ENCODE data around the gene EXOC6. TPM values are rescaled to one million over a fixed set of nuclear protein-coding genes. Genes with fewer than 3 reads are reported as not detected.

EXOC6 gene
- total and polyA plus RNA-seq, 7 donors: 7.4 to 27.8 (median 14.4) TPM

DNA sequence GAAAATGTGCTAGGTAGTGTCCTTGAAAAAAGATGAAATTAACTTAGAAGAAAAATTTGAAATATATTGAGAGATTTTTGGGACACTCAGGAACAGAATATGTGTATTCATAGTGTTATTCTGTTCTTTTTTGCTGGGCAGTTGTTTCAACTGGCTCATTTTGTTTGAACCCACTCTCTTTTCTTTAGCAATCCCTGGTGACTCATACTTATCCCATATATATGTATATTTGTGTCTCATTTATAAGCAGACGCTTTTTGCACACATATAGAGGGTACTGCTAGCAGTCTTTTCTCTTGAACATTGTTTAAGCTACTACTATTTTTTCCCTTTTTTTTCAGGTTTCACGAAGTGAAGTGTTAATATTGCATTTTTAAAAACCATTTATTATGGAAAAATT is 1.9 kb downstream of the EXOC6 start:
- Histone ChIP-seq H3K36me3 (ENCODE audit: insufficient read depth in 1 of 2, low read depth in 1 of 2) (no peaks in the 10 kb centered on the region), H3K4me1 (peaks cover 14% of the 10 kb centered on the region), H3K27ac (no peak overlapping the region), H3K27me3 (ENCODE audit: insufficient read depth in 3 of 3, low read length in 2 of 3) (no peaks in the 10 kb centered on the region), H3K9me3 (peaks cover 5% of the 10 kb centered on the region), H3K4me3 (no peak overlapping the region)
- intact Hi-C loops (cut with DNase I): no loop called here
- TF ChIP-seq CTCF (IDR thresholded peaks at IDR 0.05): no peak
- no peak for ATAC-seq
- no peak for DNase-seq
- 93 to 95% (median 95%) methylated on average over 2 of the region's 2 CpGs for WGBS, 3 donors

DNA sequence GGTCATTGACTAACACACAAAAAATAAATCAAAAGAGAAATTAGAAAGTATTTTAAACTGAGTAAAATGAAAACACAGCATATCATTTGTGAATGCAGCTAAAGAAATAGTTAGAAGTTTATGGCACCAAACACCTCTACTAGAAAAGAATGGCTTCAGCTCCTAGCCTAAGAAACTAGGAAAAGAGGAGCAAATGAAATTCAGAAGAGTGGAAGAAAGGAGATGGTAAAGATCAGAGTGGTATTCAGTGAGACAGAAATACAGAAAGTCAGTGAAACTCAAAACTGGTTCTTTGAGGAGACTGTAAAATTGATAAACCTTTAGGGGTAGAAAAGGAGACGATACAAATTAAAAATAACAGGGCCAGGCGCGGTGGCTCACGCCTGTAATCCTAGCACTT is 2.7 kb downstream of the EXOC6 start:
- H3K36me3 ChIP-seq (ENCODE audit: insufficient read depth in 1 of 2, low read depth in 1 of 2): no peaks in the 10 kb centered on the region
- TF ChIP-seq CTCF (IDR thresholded peaks at IDR 0.05): no peak
- 90 to 94% (median 93%) methylated on average over 4 of the region's 4 CpGs for WGBS, 3 donors
- no peaks in the 10 kb centered on the region for H3K27me3 ChIP-seq (ENCODE audit: insufficient read depth in 3 of 3, low read length in 2 of 3)
- peaks cover 5% of the 10 kb centered on the region for H3K9me3 ChIP-seq
- intact Hi-C loops (cut with DNase I): no loop called here
- H3K27ac ChIP-seq: no peak overlapping the region
- no peak overlapping the region for H3K4me3 ChIP-seq
- no peak for ATAC-seq
- DNase-seq: no peak
- H3K4me1 ChIP-seq: peaks cover 14% of the 10 kb centered on the region

DNA sequence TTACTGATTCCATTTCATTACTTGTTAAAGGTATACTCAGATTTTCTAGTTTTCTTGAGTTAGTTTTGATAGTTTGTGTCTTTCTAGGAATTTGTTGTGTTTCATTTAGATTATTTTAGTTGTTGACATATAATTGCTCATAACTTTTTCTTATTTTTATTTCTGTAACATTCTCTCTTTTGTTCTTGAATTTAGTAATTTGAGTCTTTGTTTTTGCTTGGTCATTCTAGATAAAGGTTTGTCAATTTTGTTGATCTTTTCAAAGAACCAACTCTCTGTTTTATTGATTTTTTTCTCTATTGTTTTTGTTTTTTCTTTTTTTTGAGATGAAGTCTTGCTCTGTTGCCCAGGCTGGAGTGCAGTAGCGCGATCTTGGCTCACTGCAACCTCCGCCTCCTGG is 7.2 kb downstream of the EXOC6 start:
- DNase-seq (no peak), ATAC-seq (no peak)
- Histone ChIP-seq H3K27ac (no peak overlapping the region), H3K27me3 (ENCODE audit: insufficient read depth in 3 of 3, low read length in 2 of 3) (no peaks in the 10 kb centered on the region), H3K4me3 (no peak overlapping the region), H3K36me3 (ENCODE audit: insufficient read depth in 1 of 2, low read depth in 1 of 2) (no peaks in the 10 kb centered on the region), H3K9me3 (peaks cover 29% of the 10 kb centered on the region), H3K4me1 (no peaks in the 10 kb centered on the region)
- intact Hi-C loops (cut with DNase I): no loop called here
- WGBS, 3 donors: 93 to 98% (median 96%) methylated on average over 3 of the region's 3 CpGs
- TF ChIP-seq CTCF (IDR thresholded peaks at IDR 0.05): no peak

DNA sequence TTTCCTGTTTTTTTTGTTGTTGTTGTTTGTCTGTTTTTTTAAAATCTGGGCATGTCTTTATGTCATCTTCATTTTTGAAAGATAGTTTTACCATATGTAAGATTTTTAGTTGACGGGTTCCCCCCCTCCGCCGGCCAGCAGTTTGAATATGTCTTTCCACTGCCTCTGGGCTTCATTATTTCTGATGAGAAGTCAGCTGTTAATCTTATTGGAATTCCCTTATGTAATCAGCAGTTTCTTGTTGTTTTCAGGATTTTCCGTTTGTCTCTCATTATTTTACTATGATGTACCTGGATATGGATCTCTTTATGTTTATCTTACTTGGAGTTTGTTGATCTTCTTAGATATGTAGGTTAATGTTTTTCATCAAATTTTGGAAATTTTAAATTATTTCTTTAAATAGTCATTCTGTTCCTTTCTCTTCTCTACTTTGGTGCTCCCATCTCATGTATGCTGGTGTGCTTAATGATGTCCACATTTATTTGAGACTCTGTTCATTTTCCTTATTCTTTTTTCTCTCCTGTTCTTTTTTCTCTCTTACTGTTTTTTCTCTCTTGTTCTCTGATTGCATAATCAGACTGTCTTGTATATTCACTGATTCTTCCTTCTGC is 9.7 kb downstream of the EXOC6 start:
- no peak for TF ChIP-seq CTCF (IDR thresholded peaks at IDR 0.05)
- Histone ChIP-seq H3K36me3 (ENCODE audit: insufficient read depth in 1 of 2, low read depth in 1 of 2) (no peaks in the 10 kb centered on the region), H3K4me1 (no peaks in the 10 kb centered on the region), H3K4me3 (no peak overlapping the region), H3K27ac (no peak overlapping the region), H3K27me3 (ENCODE audit: insufficient read depth in 3 of 3, low read length in 2 of 3) (no peaks in the 10 kb centered on the region), H3K9me3 (peaks cover 29% of the 10 kb centered on the region)
- no peak for DNase-seq
- WGBS, 3 donors: 94 to 98% (median 96%) methylated on average over 4 of the region's 4 CpGs
- no peak for ATAC-seq
- intact Hi-C loops (cut with DNase I): no loop called here

DNA sequence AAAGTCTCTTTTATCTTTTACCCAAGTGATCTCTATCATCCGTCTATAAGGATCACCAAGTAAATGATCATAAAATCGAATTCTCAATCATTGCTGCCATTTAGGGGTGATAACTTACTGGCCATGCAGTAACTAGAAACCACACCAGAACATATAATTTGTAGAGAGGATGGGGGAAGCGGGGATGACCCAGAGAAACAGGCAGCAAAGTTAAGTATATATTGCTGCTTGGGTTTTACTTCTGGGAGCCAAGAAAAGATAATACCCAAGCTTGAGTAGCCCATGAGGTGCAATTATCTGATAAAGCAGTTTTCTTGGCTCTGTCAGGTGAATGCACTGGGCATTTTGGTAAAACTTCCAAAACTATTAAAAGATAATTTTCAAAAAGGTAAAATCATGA is 18.9 kb downstream of the EXOC6 start:
- DNase-seq: no peak
- intact Hi-C loops (cut with DNase I): no loop called here
- no peak for TF ChIP-seq CTCF (IDR thresholded peaks at IDR 0.05)
- no peak overlapping the region for H3K4me3 ChIP-seq
- no peaks in the 10 kb centered on the region for H3K4me1 ChIP-seq
- H3K36me3 ChIP-seq (ENCODE audit: insufficient read depth in 1 of 2, low read depth in 1 of 2): no peaks in the 10 kb centered on the region
- no peak overlapping the region for H3K27ac ChIP-seq
- no peak for ATAC-seq
- H3K9me3 ChIP-seq: no peaks in the 10 kb centered on the region
- 91 to 98% (median 91%) methylated on average over 3 of the region's 3 CpGs for WGBS, 3 donors
- no peaks in the 10 kb centered on the region for H3K27me3 ChIP-seq (ENCODE audit: insufficient read depth in 3 of 3, low read length in 2 of 3)

Measured in psoas muscle (tissue), 8 donors.